Fibroblast of skin of back (primary cell): ENCODE results near the gene BDKRB2.

Source experiments
- DNase-seq: peaks from one replicate; pipeline ENCODE4 v3.0.0-alpha.2; 2013

Gene BDKRB2

GRCh38 chr14:96272777-96273473 is 68.3 kb downstream of the BDKRB2 start:
- DNase-seq = no peak

- DNase-seq = no peak
Measured at GRCh38 chr14:96273629-96274028, 69.0 kb downstream of the BDKRB2 start.

- DNase-seq = no peak
Measured at GRCh38 chr14:96274122-96274521, 69.5 kb downstream of the BDKRB2 start.

- DNase-seq = peak; percentile 70
Measured at GRCh38 chr14:96274543-96274942, 69.9 kb downstream of the BDKRB2 start.

- DNase-seq = peak; percentile 73
Measured at GRCh38 chr14:96275177-96276112, 70.8 kb downstream of the BDKRB2 start.

- DNase-seq = no peak
Measured at GRCh38 chr14:96277890-96278289, 73.3 kb downstream of the BDKRB2 start.

GRCh38 chr14:96279564-96279963 is 74.9 kb downstream of the BDKRB2 start:
- peak; percentile 58 for DNase-seq

GRCh38 chr14:96280104-96280503 is 75.5 kb downstream of the BDKRB2 start:
- DNase-seq = no peak

GRCh38 chr14:96281486-96281885 is 76.8 kb downstream of the BDKRB2 start:
- DNase-seq = no peak

GRCh38 chr14:96284008-96284407 is 79.4 kb downstream of the BDKRB2 start:
- no peak for DNase-seq

GRCh38 chr14:96284430-96284829 is 79.8 kb downstream of the BDKRB2 start:
- DNase-seq = no peak

- DNase-seq = no peak
Measured at GRCh38 chr14:96285667-96286066, 81.0 kb downstream of the BDKRB2 start.

- no peak for DNase-seq
Measured at GRCh38 chr14:96286251-96286650, 81.6 kb downstream of the BDKRB2 start.

GRCh38 chr14:96287856-96288255 is 83.2 kb downstream of the BDKRB2 start:
- no peak for DNase-seq
